IMR-90 (cell line): ENCODE results near the gene SPATA2. TPM values are rescaled to one million over a fixed set of nuclear protein-coding genes. Genes with fewer than 3 reads are reported as not detected.

Experiments used
- ATAC-seq: fragments of 200-7000 bp; cut with Tn5 transposase; 2 replicates; pipeline ENCODE4 v1.9.1; 2020; ENCODE audit warnings: low read depth, mild to moderate bottlenecking, moderate library complexity
- BruUV-seq: library from RNA; stranded (reverse); fragments of 400-500 nt; replicated peaks from 2 replicates; lab custom pipeline; 2021; lab: Mats Ljungman, UMichigan
- CTCF ChIA-PET: fragments of 300-600 bp; formaldehyde crosslinking; extraction: SDS; loops from one replicate; lab custom pipeline; 2021; ENCODE audit warnings: antibody characterized with exemption; lab: Yijun Ruan, JAX
- POLR2A ChIA-PET: fragments of 300-600 bp; sonication (Branson Sonifier 250); formaldehyde crosslinking; loops from one replicate; lab custom pipeline; 2022; ENCODE audit warnings: antibody characterized with exemption; ENCODE audit not compliant: unreplicated experiment; lab: Charles Lee
- DNase-seq: peaks from one replicate; pipeline ENCODE4 v3.0.0; 2013
- H2AFZ ChIP-seq: replicated peaks from 2 replicates; pipeline ENCODE3; 2013; ENCODE audit warnings: low read length, mild to moderate bottlenecking; ENCODE audit not compliant: poor library complexity
- H2AK5ac ChIP-seq: 2 replicates; pipeline ENCODE4 v1.6.1; 2013; ENCODE audit warnings: low read depth, low read length, inconsistent platforms
- H2AK9ac ChIP-seq: replicated peaks from 2 replicates; pipeline ENCODE3; 2013; ENCODE audit warnings: mild to moderate bottlenecking, low read depth, low read length, moderate library complexity; ENCODE audit not compliant: poor library complexity
- H2BK120ac ChIP-seq: 2 replicates; pipeline ENCODE4 v1.6.1; 2013; ENCODE audit warnings: low read depth, low read length, inconsistent platforms
- H2BK15ac ChIP-seq: 3 replicates; pipeline ENCODE4 v1.6.1; 2013; ENCODE audit warnings: low read depth, low read length, inconsistent platforms
- H2BK20ac ChIP-seq: 2 replicates; pipeline ENCODE4 v1.6.1; 2013; ENCODE audit warnings: low read depth, mild to moderate bottlenecking, inconsistent platforms, low read length, moderate library complexity
- H2BK5ac ChIP-seq: 2 replicates; pipeline ENCODE4 v1.6.1; 2013; ENCODE audit warnings: mild to moderate bottlenecking, low read depth, low read length, inconsistent platforms; ENCODE audit not compliant: poor library complexity, severe bottlenecking
- H3K14ac ChIP-seq: replicated peaks from 2 replicates; pipeline ENCODE4 v1.6.1; 2013; ENCODE audit warnings: low read depth, low read length, inconsistent platforms
- H3K18ac ChIP-seq: 2 replicates; pipeline ENCODE4 v1.6.1; 2013; ENCODE audit warnings: low read depth, low read length, control low read depth
- H3K23ac ChIP-seq: 2 replicates; pipeline ENCODE4 v1.6.1; 2013; ENCODE audit warnings: low read depth, low read length, inconsistent platforms
- H3K27ac ChIP-seq: 2 replicates; pipeline ENCODE4 v1.5.1; 2013; ENCODE audit warnings: mild to moderate bottlenecking, control low read depth, low read length; ENCODE audit not compliant: insufficient read depth
- H3K27me3 ChIP-seq: 2 replicates; pipeline ENCODE4 v1.6.1; 2013; ENCODE audit warnings: low read length; ENCODE audit not compliant: control insufficient read depth, insufficient read depth
- H3K36me3 ChIP-seq: 2 replicates; pipeline ENCODE4 v1.6.1; 2013; ENCODE audit warnings: low read length, mixed read lengths; ENCODE audit not compliant: control insufficient read depth, insufficient read depth
- H3K4ac ChIP-seq: 2 replicates; pipeline ENCODE4 v1.6.1; 2013; ENCODE audit warnings: low read depth, low read length, inconsistent platforms
- H3K4me1 ChIP-seq: 2 replicates; pipeline ENCODE4 v1.6.1; 2013; ENCODE audit warnings: low read length, mixed read lengths; ENCODE audit not compliant: control insufficient read depth, insufficient read depth
- H3K4me2 ChIP-seq: 2 replicates; pipeline ENCODE4 v1.6.1; 2013; ENCODE audit warnings: low read depth, mild to moderate bottlenecking, control low read depth, low read length, moderate library complexity
- H3K4me3 ChIP-seq: 2 replicates; pipeline ENCODE4 v1.5.1; 2013; ENCODE audit warnings: low read depth, mild to moderate bottlenecking, control low read depth, low read length, moderate library complexity; ENCODE audit not compliant: insufficient read depth
- H3K56ac ChIP-seq: 2 replicates; pipeline ENCODE4 v1.6.1; 2013; ENCODE audit warnings: low read length, inconsistent platforms; ENCODE audit not compliant: insufficient read depth; ENCODE audit errors: extremely low read depth
- H3K79me1 ChIP-seq, 2 experiments: 2 replicates each; pipeline ENCODE4 v1.6.1; 2013; ENCODE audit warnings: low read length in 2 of 2, inconsistent platforms in 1 of 2, low read depth in 1 of 2
- H3K9ac ChIP-seq: 2 replicates; pipeline ENCODE4 v1.6.1; 2013; ENCODE audit warnings: low read depth, low read length, control low read depth
- H3K9me1 ChIP-seq: 2 replicates; pipeline ENCODE4 v1.6.1; 2013; ENCODE audit warnings: low read length, inconsistent platforms; ENCODE audit not compliant: insufficient read depth
- H3K9me3 ChIP-seq: 2 replicates; pipeline ENCODE4 v1.6.1; 2013; ENCODE audit warnings: low read length; ENCODE audit not compliant: control insufficient read depth, insufficient read depth
- H4K20me1 ChIP-seq: 2 replicates; pipeline ENCODE4 v1.6.1; 2013; ENCODE audit warnings: low read length, inconsistent platforms; ENCODE audit not compliant: insufficient read depth
- H4K5ac ChIP-seq: 2 replicates; pipeline ENCODE4 v1.6.1; 2013; ENCODE audit warnings: mild to moderate bottlenecking, low read depth, low read length, control low read depth
- H4K8ac ChIP-seq, 2 experiments: 2 replicates each; pipeline ENCODE4 v1.6.1; 2013; ENCODE audit warnings: low read depth in 2 of 2, low read length in 2 of 2, control low read depth in 1 of 2, inconsistent platforms in 1 of 2
- H4K91ac ChIP-seq: 2 replicates; pipeline ENCODE4 v1.6.1; 2013; ENCODE audit warnings: low read depth, low read length, inconsistent platforms; ENCODE audit not compliant: insufficient read depth
- BHLHE40 ChIP-seq: fragments of 150-350 bp; IDR thresholded peaks from 2 replicates; pipeline ENCODE4 v1.6.1; 2016; ENCODE audit warnings: mild to moderate bottlenecking, low read depth, low read length
- RAD21 ChIP-seq: IDR thresholded peaks from 2 replicates; pipeline ENCODE4 v1.6.1; 2012; ENCODE audit warnings: low read length, improper control_type of control experiment
- WGBS, 2 experiments: methylation state at CpG; one replicate each; pipeline versions ENCODE4 v1.1.5 to v1.1.7; 2013; ENCODE audit warnings: missing lambda C conversion rate in 2 of 2; ENCODE audit not compliant: insufficient read length in 1 of 2; ENCODE audit errors: extremely low coverage in 2 of 2; 5-methylcytosine and 5-hydroxymethylcytosine counted together
- dilution Hi-C: fragments of 300-500 bp; cut with HindIII; formaldehyde crosslinking; loops from one replicate; pipeline ENCODE4 v1.14.3; 2018; ENCODE audit warnings: low sequenced_read_pairs; ENCODE audit not compliant: unreplicated experiment
- in situ Hi-C: fragments of 300-500 bp; cut with MboI; formaldehyde crosslinking; loops from 3 replicates; pipeline ENCODE4 v1.14.3; 2019; ENCODE audit warnings: low sequenced_read_pairs, inconsistent platforms, mixed read lengths
- intact Hi-C: fragments of 100-400 bp; cut with micrococcal nuclease; formaldehyde crosslinking; loops from 2 replicates; pipeline ENCODE4 v1.10.0; 2022
- polyA plus RNA-seq, 3 experiments: library from polyadenylated mRNA; depleted of rRNA; stranded (reverse); fragments of >200 nt; gene quantifications; 2 replicates each; pipeline ENCODE4 v1.2.3, GENCODE V29; 2012; ENCODE audit warnings: low replicate concordance in 1 of 3
- total RNA-seq: library from RNA; depleted of rRNA; stranded (reverse); fragments of >200 nt; gene quantifications from 2 replicates; pipeline ENCODE4 v1.2.3, GENCODE V29; 2012

Gene SPATA2
- total and polyA plus RNA-seq, 2 of the 4 experiments (the other 2 are of a cell fraction) = 1.3 to 4.5 TPM

DNA sequence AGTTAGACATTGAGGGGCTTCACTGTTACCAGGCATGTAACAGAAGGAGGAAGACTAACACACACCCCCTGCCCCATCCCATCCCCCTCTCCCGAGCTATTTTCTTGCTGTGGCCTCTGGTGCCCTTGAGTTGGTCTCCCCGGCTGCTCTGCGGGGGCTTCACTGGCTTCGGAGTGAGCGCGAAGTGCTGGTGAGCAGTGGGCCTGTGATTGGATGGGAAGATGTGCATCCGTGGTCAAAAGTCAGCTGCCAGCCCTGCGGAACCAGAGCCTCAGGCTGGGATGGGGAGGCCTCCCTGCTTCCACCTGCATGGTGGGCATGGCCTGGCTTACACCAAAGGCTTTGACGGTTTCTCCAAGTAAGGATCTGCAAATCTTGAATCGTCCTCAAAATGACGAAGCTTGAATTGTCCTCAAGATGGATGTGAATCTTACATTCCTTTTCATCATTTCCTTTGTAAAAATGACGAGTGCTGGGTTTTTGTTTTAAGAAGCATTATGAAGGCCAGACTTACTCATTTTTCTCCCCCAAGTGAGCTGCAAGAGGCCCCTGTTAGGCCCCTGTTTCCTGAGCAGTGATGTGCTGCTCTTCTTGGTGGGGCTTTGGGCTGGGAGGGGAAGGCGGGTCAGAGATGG lies 23.7 kb downstream of the SPATA2 start:
- ChIA-PET CTCF (no interaction called here), POLR2A (no interaction called here)
- no peak overlapping the region for H3K4me2 ChIP-seq
- H4K5ac ChIP-seq = no peak overlapping the region
- no peak overlapping the region for H2AK9ac ChIP-seq
- H3K4me3 ChIP-seq = no peak overlapping the region
- H3K27ac ChIP-seq = no peak overlapping the region
- H4K8ac ChIP-seq = peak overlapping the region in 1 of 2 experiments; percentile 2; a peak in 1 of 4 replicates
- TF ChIP-seq RAD21 = no peak
- no peak for TF ChIP-seq BHLHE40
- no peak overlapping the region for H2AFZ ChIP-seq
- no peak overlapping the region for H2BK120ac ChIP-seq
- H3K79me1 ChIP-seq = peaks cover 0 to 4% of the 10 kb centered on the region in 2 experiments; a peak in 1 of 4 replicates
- no peak overlapping the region for H2BK15ac ChIP-seq
- H3K36me3 ChIP-seq = peaks cover 3% of the 10 kb centered on the region; the same call in 1 of the 2 replicates
- H3K23ac ChIP-seq = no peak overlapping the region
- no peak overlapping the region for H3K56ac ChIP-seq
- 96% methylated on average over 5 of the region's 13 CpGs; no CpG with 5 or more reads in 1 of the 2 experiments for WGBS, 2 experiments
- no peak overlapping the region for H3K14ac ChIP-seq
- dilution Hi-C loops = no loop called here
- H2BK20ac ChIP-seq = no peak overlapping the region
- H3K9ac ChIP-seq = no peak overlapping the region
- H3K9me3 ChIP-seq = no peaks in the 10 kb centered on the region
- H3K18ac ChIP-seq = no peak overlapping the region
- DNase-seq (peak; percentile 28), ATAC-seq (no peak)
- in situ Hi-C loops = no loop called here
- intact Hi-C loops = no loop called here
- H2AK5ac ChIP-seq = no peak overlapping the region
- H3K4me1 ChIP-seq = peaks cover 29% of the 10 kb centered on the region
- H4K91ac ChIP-seq = no peak overlapping the region
- no peaks in the 10 kb centered on the region for H3K9me1 ChIP-seq
- BruUV-seq = no TSS peak
- H2BK5ac ChIP-seq = no peak overlapping the region
- H3K27me3 ChIP-seq = no peaks in the 10 kb centered on the region
- 0 out of 2 replicates have a peak, but pooled peaks cover 9% of the 10 kb centered on the region for H4K20me1 ChIP-seq
- H3K4ac ChIP-seq = no peak overlapping the region
